OCI-LY7 (cell line): ENCODE results near the gene PTPRJ. TPM values are rescaled to one million over a fixed set of nuclear protein-coding genes. Genes with fewer than 3 reads are reported as not detected.
"Not testable (repeated sequence)": the region's sequence is repeated elsewhere in the genome, so short reads cannot be mapped to it uniquely, and the experiment has no call there.

ENCODE experiments used
- BruUV-seq: library from RNA; stranded (reverse); fragments of 400-500 nt; replicated peaks from 2 replicates; lab custom pipeline; 2021; lab: Mats Ljungman, UMichigan
- CTCF ChIA-PET: fragments of 300-600 bp; sonication (Branson Sonifier 250); formaldehyde crosslinking; loops from one replicate; lab custom pipeline; 2022; ENCODE audit warnings: antibody characterized with exemption; ENCODE audit not compliant: unreplicated experiment; lab: Charles Lee
- POLR2A ChIA-PET: fragments of 300-600 bp; sonication (Branson Sonifier 250); formaldehyde crosslinking; loops from one replicate; lab custom pipeline; 2022; ENCODE audit warnings: antibody characterized with exemption; lab: Charles Lee
- DNase-seq: peaks from one replicate; pipeline ENCODE4 v3.0.0-alpha.2; 2015; ENCODE audit warnings: low spot score
- H2AFZ ChIP-seq: fragments of 200-600 bp; sonication (generic), shearing (Covaris generic); 2 replicates; pipeline ENCODE4 v1.6.1; 2014; ENCODE audit warnings: mild to moderate bottlenecking, antibody characterized with exemption, low read length, moderate library complexity
- H3K27ac ChIP-seq: fragments of 200-600 bp; sonication (generic); 2 replicates; pipeline ENCODE4 v1.5.1; 2014; ENCODE audit warnings: mixed run types, low read depth, mild to moderate bottlenecking, moderate library complexity, low read length, inconsistent platforms; ENCODE audit not compliant: poor library complexity, severe bottlenecking
- H3K36me3 ChIP-seq: fragments of 200-600 bp; sonication (generic); 2 replicates; pipeline ENCODE4 v1.6.1; 2014; ENCODE audit warnings: mild to moderate bottlenecking, antibody characterized with exemption, low read length, moderate library complexity, mixed read lengths; ENCODE audit not compliant: insufficient read depth
- H3K4me1 ChIP-seq: fragments of 200-600 bp; sonication (generic); 2 replicates; pipeline ENCODE4 v1.5.1; 2014; ENCODE audit warnings: mild to moderate bottlenecking, low read length; ENCODE audit not compliant: insufficient read depth, poor library complexity, severe bottlenecking
- H3K4me2 ChIP-seq: fragments of 200-600 bp; sonication (generic); 2 replicates; pipeline ENCODE4 v1.6.1; 2014; ENCODE audit warnings: mild to moderate bottlenecking, low read length
- H3K4me3 ChIP-seq: fragments of 200-600 bp; sonication (generic); 2 replicates; pipeline ENCODE4 v1.5.1; 2014; ENCODE audit warnings: mild to moderate bottlenecking, low read depth, low read length; ENCODE audit not compliant: poor library complexity, severe bottlenecking
- H3K79me2 ChIP-seq: fragments of 200-600 bp; sonication (generic); 2 replicates; pipeline ENCODE4 v1.6.1; 2016; ENCODE audit warnings: low read depth, mild to moderate bottlenecking, low read length, moderate library complexity, mixed read lengths; ENCODE audit not compliant: insufficient read depth
- H3K9me2 ChIP-seq: fragments of 200-600 bp; sonication (generic); 2 replicates; pipeline ENCODE4 v1.6.1; 2016; ENCODE audit warnings: mild to moderate bottlenecking, low read length, mixed read lengths; ENCODE audit not compliant: insufficient read depth
- H3K9me3 ChIP-seq: fragments of 200-600 bp; sonication (generic); 2 replicates; pipeline ENCODE4 v1.6.1; 2014; ENCODE audit warnings: mild to moderate bottlenecking, mixed run types, low read length, mixed read lengths
- H4K20me1 ChIP-seq: fragments of 200-600 bp; sonication (generic); 2 replicates; pipeline ENCODE4 v1.6.1; 2014; ENCODE audit warnings: mild to moderate bottlenecking, antibody characterized with exemption, low read length, moderate library complexity, mixed read lengths; ENCODE audit not compliant: insufficient read depth
- CTCF ChIP-seq: fragments of 200-600 bp; sonication (generic); conservative IDR thresholded peaks from 2 replicates; pipeline ENCODE4 v1.5.1; 2014; ENCODE audit warnings: mild to moderate bottlenecking, antibody characterized with exemption, low read length, moderate library complexity, mixed read lengths
- EZH2phosphoT487 ChIP-seq: fragments of 200-600 bp; sonication (generic); IDR thresholded peaks from 2 replicates; pipeline ENCODE4 v1.6.1; 2018; ENCODE audit warnings: low read depth, borderline replicate concordance, mild to moderate bottlenecking, mixed run types, antibody characterized with exemption, low read length, moderate library complexity, mixed read lengths
- intact Hi-C: fragments of 100-400 bp; cut with micrococcal nuclease; formaldehyde crosslinking; loops from one replicate; pipeline ENCODE4 v1.10.0; 2022; ENCODE audit not compliant: unreplicated experiment
- total RNA-seq, 2 experiments: library from RNA; depleted of rRNA in 1 of 2; stranded (reverse); fragments of >200 nt in 1 of 2; shearing (Covaris generic) in 1 of 2; gene quantifications; 2 replicates each; pipeline ENCODE4 v1.2.3, GENCODE V29; 2014 to 2022

Gene PTPRJ
- total RNA-seq, 2 experiments from 2014 or later: 5.4 to 28.3 TPM

- peaks cover 24% of the 10 kb centered on the region for H3K4me1 ChIP-seq
- H3K27ac ChIP-seq: no peak overlapping the region
- TF ChIP-seq EZH2phosphoT487 (no peak), CTCF (no peak)
- H2AFZ ChIP-seq: no peak overlapping the region
- no peaks in the 10 kb centered on the region for H3K9me2 ChIP-seq
- no peaks in the 10 kb centered on the region for H3K79me2 ChIP-seq
- H3K9me3 ChIP-seq: no peaks in the 10 kb centered on the region
- intact Hi-C loops: no loop called here
- no peak for DNase-seq
- H4K20me1 ChIP-seq: no peaks in the 10 kb centered on the region
- CTCF ChIA-PET: interaction anchor here (0.8 kb wide), 1 partner anchor 12 kb away, joined by 3 read pairs; no protein-coding TSS in a partner anchor
- no TSS peak for BruUV-seq
- H3K36me3 ChIP-seq: no peaks in the 10 kb centered on the region
- H3K4me2 ChIP-seq: no peak overlapping the region
- no peak overlapping the region for H3K4me3 ChIP-seq
- POLR2A ChIA-PET: interaction anchor here (0.5 to 1.1 kb wide), 6 partner anchors 8 to 188 kb away, joined by 3 to 4 read pairs (median 3); no protein-coding TSS in a partner anchor
Observed at GRCh38 chr11:47946682-47947559, 33.4 kb upstream of the PTPRJ start.

GRCh38 chr11:47948137-47948536 lies 32.2 kb upstream of the PTPRJ start:
- H3K9me3 ChIP-seq: no peaks in the 10 kb centered on the region
- no TSS peak for BruUV-seq
- H3K36me3 ChIP-seq: no peaks in the 10 kb centered on the region
- DNase-seq: no peak
- H3K79me2 ChIP-seq: no peaks in the 10 kb centered on the region
- H3K4me2 ChIP-seq: no peak overlapping the region
- no peak overlapping the region for H3K4me3 ChIP-seq
- intact Hi-C loops: no loop called here
- ChIA-PET POLR2A (interaction anchor here (0.6 kb wide), 1 partner anchor 9 kb away, joined by 3 read pairs; no protein-coding TSS in a partner anchor), CTCF (no interaction called here)
- TF ChIP-seq EZH2phosphoT487 (no peak), CTCF (no peak)
- no peak overlapping the region for H2AFZ ChIP-seq
- no peaks in the 10 kb centered on the region for H3K9me2 ChIP-seq
- no peaks in the 10 kb centered on the region for H4K20me1 ChIP-seq
- no peak overlapping the region for H3K27ac ChIP-seq
- H3K4me1 ChIP-seq: peaks cover 24% of the 10 kb centered on the region

- H3K4me2 ChIP-seq, H3K9me3 ChIP-seq, BruUV-seq, intact Hi-C loops, H2AFZ ChIP-seq, DNase-seq, H3K79me2 ChIP-seq, H3K4me3 ChIP-seq, H3K36me3 ChIP-seq, H3K27ac ChIP-seq, H3K9me2 ChIP-seq, H4K20me1 ChIP-seq: not testable (repeated sequence)
- CTCF ChIA-PET: interaction anchor here (0.7 kb wide), 1 partner anchor 160 kb away, joined by 3 read pairs; no protein-coding TSS in a partner anchor
- peaks cover 24% of the 10 kb centered on the region for H3K4me1 ChIP-seq
- POLR2A ChIA-PET: interaction anchor here (0.6 kb wide), 2 partner anchors 11 to 13 kb away, joined by 3 to 9 read pairs; no protein-coding TSS in a partner anchor
Observed at GRCh38 chr11:47949001-47949675, 31.2 kb upstream of the PTPRJ start.
